GM23248 (cell line): ENCODE measurements around the gene CCDC88C.

Source experiments
- EZH2 ChIP-seq: fragments of 200-600 bp; sonication (generic); IDR thresholded peaks from 2 replicates; pipeline ENCODE4 v1.6.1; 2018; ENCODE audit warnings: antibody characterized with exemption, mild to moderate bottlenecking; ENCODE audit not compliant: insufficient read depth, poor library complexity, severe bottlenecking
- EZH2phosphoT487 ChIP-seq: fragments of 200-600 bp; sonication (generic); IDR thresholded peaks from 2 replicates; pipeline ENCODE4 v1.6.1; 2018; ENCODE audit warnings: antibody characterized with exemption, moderate library complexity, mild to moderate bottlenecking, low read depth; ENCODE audit not compliant: insufficient read depth

GRCh38 chr14:91324606-91325575 is 92.7 kb downstream of the CCDC88C start:
- TF ChIP-seq EZH2 (no peak), EZH2phosphoT487 (no peak)
